COR-L47 (cell line): ENCODE measurements around the gene HELZ.
"Not testable (repeated sequence)": the region's sequence is repeated elsewhere in the genome, so short reads cannot be mapped to it uniquely, and the experiment has no call there.

ENCODE experiments used
- DNase-seq: peaks from one replicate; lab custom pipeline; 2025; lab: John Stamatoyannopoulos, UW

Gene HELZ

DNA sequence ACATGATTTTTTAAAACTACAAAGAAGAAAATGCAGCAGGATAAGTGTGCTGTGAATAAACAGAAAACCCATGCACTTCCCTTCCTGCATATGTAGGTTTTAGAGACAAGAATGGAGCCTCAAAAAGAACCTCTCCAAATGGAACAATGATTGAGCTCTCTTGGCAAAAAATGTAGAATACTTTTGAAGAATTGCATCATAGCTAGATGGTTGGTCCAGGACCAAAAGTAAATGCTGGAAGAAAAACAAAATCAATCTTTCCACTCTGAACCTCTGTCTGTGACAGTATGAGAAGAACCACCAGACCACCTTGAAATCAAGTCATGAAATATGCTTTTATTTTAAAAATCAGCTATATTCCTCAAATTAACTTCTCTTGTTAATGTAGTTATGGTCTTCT, 17.5 kb downstream of the HELZ start:
- no peak for DNase-seq

DNA sequence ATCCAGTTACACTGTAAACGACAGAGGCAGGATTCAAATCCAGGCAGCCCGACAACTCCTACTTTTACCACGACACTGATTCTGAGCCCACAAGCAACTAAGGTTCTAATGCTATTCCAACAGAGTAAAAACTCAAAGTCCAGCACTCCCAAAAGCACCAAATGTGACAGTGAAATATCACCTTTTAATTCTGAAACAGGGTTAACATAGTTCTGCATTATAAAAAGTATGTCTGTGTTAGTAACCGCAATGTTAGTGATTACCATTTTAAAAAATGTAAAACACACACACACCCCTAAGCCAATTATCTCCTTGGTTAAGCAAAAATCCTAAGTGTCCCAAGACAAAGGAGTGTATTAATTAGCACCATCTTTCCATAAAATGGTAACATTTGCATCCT, 19.7 kb downstream of the HELZ start:
- DNase-seq: no peak

GRCh38 chr17:67224736-67225135, 20.3 kb downstream of the HELZ start:
- no peak for DNase-seq

GRCh38 chr17:67223924-67224323, 21.1 kb downstream of the HELZ start:
- DNase-seq: no peak

DNA sequence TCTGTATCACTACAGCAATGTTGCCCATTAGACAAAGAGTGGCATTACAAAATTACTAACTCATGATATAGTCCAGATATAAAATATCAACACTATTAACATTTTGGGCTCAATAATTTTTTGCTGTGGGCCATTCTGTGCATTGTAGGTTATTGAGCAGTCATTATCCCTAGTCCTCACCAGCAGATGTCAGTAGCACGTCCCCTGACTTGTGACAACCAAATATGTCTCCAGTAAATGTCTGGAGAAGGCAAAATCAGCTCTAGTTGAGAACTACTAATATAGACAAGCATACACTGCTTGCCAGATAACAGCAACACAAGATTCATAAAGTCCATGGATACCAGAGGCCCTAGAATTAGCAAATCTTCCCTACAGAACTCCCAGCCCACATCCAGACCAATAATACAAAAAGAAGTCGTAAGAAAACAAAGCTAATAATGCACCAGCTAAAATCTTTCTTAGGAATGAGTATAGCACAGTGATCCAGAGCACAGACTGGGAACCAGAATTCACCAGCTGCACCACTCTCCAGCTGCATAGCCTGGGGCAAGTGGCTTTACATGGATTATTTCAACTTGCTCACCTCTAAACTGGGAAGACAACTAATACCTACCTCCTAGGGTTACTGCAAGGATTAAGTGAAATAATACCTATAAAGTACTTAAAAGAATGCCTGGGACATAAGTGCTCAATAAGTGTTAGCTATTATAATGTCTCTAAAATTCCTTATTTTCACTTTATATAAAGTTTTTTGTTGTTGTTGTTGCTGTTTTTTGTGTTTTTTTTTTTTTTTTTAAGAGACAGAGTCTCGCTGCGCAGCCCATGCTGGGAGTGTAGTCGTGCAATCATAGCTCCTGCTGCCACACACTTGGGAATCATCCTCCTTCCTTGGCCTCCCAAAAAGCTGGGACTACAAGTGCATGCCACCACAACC, 23.7 kb downstream of the HELZ start:
- DNase-seq: peak; percentile 18

DNA sequence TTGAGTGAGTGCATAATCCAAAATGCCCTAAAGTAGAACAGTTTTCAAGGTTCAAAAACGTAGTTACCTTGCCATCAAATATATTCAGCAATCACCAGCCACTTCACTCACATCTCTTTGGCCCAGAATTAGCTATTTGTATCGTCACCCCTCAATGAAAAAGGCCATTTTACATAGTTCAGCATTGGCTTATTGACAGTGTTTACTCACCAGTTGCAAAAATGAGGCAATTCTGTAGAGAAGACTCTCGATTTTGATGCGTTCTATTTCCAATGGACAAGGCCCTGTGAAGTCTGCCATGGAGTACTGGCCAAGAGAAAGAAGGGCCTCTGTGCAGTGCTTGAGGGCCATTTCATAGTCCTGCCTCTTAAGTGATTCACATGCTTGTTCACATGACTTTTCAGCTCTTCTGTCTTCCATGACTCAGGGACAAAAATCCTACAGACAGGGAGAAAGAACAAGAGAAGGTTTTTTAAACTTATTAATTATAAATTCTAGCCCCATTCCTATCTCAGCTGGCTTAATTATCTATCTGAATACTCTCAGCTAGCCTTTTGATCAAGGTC, 26.5 kb downstream of the HELZ start:
- DNase-seq: no peak

DNA sequence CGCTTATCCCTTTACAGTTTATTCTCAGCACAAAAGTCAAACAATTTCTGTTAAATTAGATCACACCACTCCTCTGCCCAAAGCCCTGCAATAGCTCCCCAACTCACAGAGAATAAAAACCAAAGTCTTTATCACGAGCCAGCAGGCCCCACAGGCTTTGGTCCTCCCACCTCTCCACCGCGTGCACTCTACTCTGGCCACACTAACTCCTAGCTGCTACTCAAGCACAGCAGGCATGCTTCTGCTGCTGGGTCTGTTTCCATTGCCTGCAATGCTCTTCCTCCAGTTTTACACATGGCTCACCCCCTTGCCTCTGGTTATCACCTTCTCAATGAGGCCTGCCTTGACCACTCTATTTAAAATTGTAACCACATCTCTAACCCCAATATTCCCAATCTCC, 27.6 kb downstream of the HELZ start:
- no peak for DNase-seq

DNA sequence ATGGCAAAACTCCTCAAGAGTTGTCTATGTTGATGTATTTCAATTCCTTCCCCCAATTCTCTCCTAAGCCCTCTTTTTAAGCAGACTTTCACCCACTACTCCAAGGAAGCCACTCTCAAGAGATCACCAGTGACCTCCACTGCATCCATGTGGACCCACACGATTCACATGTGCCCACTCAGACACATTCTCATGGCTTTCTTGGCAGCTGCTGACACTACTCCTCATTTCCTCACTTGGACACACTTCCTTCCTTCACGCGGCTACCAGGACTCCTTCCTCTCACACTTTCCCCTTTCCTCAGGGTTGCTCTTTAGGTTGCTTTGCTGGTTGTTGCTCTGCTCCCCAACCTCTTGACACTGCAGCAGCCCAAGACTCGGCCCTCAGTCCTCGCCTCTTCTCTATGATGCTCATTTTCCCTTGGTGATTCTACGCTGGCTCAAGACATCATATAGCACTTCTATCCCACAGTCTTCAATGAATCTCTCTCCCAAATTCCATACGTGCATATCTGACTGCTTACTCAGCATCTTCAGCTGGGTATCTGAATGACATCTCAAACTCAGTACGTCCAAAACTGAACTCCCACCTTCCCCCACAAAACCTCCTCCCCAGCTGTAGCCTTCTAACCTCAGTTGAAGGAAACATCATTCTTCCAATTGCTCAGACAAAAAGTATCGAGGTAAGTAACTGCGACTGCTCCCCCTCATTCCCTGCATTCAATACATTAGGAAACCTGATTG, 28.2 kb downstream of the HELZ start:
- DNase-seq: no peak

DNA sequence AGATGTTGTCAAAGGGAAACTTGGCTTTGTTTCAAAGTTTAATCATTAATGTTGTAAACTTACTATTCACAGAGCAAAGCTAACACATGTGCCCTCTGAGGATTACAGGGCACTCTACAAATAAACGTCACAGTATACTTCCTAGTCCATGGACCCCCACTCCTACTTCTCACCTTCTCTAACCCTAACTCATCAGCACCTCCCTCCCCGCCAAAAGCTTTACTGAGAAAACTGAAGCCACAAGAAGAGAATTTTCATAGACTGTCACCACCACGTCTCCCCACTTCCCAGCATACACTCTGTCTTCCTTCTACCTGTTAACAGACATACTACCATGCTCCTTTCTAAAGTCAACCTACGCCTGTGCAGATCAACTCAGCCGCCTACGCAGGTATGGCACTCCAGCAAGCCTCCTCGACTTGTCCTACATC, 29.0 kb downstream of the HELZ start:
- no peak for DNase-seq

DNA sequence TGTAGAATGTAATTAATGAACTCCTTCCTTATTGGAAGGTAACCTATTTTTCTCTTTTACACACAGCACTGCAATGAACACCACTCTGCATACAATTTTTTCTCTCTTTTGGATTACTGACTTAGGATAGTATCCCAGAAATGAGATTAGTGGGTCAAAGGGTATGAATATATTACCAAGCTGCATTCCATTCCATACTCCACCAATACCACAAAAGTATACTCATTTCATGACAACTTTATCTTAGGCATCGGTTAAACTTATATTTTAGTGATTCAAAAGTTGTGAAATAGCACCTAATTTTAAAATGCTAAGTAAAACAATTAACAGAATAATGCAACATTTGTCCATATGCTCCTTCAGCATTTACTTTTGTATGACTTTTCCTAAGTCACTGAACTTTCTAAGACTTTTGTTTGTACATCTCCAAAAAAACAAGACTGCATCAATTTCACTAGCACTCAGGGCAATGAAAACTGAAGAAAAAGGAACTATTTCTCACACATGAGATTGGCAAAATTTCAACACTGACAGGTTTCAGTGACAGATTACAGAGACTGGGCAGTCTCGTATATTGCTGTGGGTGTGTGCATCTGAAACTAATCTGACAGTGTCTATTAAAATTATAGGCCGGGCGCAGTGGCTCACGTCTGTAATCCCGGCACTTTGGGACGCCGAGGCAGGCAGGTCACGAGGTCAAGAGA, 32.1 kb downstream of the HELZ start:
- DNase-seq: no peak

GRCh38 chr17:67212231-67212630, 32.8 kb downstream of the HELZ start:
- DNase-seq: no peak

DNA sequence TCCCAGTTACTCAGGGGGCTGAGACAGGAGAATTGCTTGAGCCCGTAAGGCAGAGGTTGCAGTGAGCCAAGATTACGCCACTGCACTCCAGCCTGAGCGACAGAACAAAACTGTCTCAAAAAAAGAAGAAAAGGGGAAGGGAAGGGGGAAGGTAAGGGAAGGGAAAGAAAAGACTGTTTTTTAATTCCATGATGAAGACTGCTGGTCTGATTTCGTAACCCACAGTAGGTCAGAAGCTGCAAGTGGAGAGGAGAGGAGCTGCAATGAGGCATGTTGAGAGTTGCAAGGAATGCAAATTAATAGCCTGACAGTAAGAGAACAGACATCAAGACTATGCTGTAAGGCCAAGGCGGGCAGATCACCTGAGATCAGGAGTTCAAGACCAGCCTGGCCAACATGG, 33.3 kb downstream of the HELZ start:
- DNase-seq: no peak

- DNase-seq: no peak
These were observed 34.1 kb downstream of the HELZ start for GRCh38 chr17:67210915-67211314.

GRCh38 chr17:67208232-67208631, 36.8 kb downstream of the HELZ start:
- no peak for DNase-seq

DNA sequence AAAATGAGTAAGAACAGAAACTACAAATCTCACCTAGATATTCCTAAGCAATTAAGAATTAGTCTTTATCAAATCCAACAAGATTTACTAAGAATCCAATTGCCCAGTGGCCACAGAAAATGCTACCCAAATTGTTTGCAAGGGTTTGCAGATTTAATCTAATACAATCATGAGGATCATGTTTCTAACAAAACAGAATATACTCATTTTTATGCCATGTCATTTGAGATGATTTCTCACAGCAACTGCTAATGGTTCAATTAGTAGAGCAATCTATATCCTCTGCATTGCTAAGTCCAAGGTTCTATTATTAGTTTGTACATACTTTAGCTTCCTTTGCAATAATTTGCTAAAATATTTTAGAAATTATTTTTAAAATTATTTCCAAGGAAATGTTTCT, 41.2 kb downstream of the HELZ start:
- no peak for DNase-seq

DNA sequence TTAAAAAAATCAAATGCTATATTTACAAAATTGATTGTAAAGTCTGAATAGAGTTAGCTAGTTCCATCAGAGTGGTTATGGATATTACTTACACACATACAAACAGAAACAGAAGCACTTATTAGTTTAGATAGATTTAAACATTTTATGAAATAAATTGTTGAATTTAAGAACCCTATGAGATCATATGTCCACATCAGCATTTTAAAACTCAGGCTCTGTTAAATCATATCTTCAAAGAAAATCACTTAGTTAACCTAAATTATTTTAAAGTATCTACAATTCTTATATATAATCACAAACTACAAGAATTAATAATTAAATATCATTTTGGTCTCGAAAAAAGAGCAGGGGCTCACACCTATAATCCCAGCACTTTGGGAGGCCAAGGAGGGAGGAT, 42.5 kb downstream of the HELZ start:
- DNase-seq: no peak

DNA sequence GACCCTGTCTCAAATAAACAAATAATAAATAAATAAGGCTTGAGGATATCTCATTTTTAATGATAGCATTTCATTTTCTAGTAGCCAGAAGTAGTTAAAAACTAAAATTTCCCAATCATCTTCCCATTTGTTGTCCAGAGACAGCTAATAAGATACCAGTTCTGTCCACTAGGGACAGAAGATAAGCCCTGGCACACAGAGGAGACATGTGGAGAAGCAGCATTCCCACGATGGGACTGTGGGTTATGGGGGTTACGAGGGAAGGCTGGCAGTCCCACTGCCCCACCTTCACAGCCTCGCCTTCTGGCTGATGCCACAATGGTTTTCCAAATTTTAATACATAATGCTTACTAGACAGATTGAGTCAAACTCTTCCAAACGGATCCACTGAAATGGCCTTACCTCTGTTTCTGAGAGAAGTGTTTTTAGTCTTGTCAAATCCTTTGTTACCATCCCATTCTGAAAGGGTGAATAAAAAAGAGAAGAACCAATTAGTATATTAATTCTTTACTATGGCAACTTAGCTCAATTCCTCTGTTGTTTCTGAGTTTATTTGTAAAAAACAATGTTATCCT, 44.2 kb downstream of the HELZ start:
- DNase-seq: no peak

DNA sequence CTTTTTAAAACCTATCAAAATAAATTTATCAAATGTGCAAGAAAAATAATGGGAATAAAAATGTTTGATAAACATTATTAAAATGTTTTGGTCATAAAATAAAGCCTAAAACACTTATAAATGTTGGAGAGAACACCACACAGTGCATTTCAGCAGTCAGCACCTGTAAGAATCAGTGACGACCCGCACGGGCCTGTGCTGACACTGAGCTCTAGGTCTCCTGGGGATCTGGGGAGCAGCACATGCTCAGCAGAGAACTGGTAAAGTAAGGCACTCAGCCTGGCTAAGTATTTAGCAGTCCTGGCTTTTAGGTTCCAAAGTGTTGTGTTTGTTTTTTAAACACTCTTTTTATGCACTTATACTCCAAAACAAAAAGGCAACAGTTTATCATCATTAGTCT, 46.9 kb downstream of the HELZ start:
- DNase-seq: no peak

- DNase-seq: not testable (repeated sequence)
These were observed 48.0 kb downstream of the HELZ start for GRCh38 chr17:67197023-67197422.

DNA sequence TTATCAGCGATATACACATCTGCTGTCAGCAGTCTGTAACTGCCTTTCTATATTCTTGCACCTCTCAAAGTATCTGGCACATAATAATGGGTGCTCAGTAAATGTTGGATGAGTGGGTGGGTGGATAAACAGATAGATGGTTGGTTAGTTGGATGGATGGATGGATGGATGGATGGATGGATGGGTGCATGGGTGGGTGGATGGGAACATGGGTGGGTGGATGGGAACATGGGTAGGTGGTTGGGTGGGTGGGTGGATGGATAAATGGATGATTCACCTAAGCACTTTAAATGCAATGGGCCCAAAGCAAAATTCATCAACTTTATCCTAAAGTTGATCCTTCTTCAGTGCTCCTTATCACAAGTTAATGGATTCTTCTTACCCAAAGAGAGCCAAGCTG, 48.6 kb downstream of the HELZ start:
- DNase-seq: no peak

DNA sequence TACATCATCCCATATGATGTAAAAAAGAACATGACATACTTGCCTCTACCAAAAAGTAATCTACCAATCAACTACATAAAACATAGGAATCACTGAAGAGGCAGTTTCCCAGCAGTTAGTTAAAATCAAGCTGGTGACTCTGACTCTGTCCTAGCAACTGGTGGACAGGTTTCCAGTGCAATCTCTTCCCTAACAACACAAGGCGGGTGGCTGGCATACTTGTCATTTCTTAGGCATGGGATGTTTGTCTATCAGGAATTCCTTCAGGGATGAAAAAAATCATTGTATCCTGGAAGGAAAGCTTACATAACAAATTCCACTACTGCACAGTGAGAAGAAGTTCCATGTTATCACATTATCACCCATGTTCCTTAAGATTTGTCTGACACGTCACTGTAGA, 50.9 kb downstream of the HELZ start:
- DNase-seq: no peak

DNA sequence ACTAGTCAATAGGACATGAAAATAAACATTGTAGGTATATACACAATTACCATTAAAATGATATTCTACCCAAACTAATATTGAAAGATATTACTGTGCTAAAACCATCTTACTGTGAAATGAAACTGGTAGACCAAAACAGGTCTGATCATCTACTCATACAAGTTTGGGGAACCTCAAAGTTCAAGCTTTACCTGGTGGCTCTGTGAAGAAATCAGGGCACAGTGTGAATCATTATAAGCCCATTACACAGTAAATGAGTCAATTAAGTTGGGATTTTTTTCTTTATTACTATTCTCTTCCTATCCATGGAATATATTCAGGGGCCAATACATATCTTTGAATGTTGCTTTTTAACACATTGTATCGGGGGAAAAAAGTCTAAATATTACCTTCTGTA, 57.1 kb downstream of the HELZ start:
- DNase-seq: no peak
